HUDEP-2 (cell line): ENCODE data around the gene CENPK.
"Not testable (repeated sequence)": the region's sequence is repeated elsewhere in the genome, so short reads cannot be mapped to it uniquely, and the experiment has no call there.

ENCODE experiments used
- DNase-seq, 76 experiments: peaks; one replicate each; lab custom pipeline; 2025; ENCODE audit not compliant: unreplicated experiment in 76 of 76; lab: John Stamatoyannopoulos, UW

CENPK gene

GRCh38 chr5:65512170-65512937 lies 50.6 kb downstream of the CENPK start:
- DNase-seq, result no peak

- DNase-seq, result no peak
Observed at GRCh38 chr5:65508978-65509377, 54.0 kb downstream of the CENPK start.

- no peak for DNase-seq
Observed at GRCh38 chr5:65506961-65507360, 56.0 kb downstream of the CENPK start.

- DNase-seq, result peak in 1 of 76 experiments; percentile 6
Observed at GRCh38 chr5:65489119-65489518, 73.8 kb downstream of the CENPK start.

GRCh38 chr5:65488038-65488687 lies 74.8 kb downstream of the CENPK start:
- peak in 2 of 76 experiments; percentile 2 to 4 for DNase-seq

- DNase-seq, result not testable (repeated sequence)
Observed at GRCh38 chr5:65486803-65487202, 76.2 kb downstream of the CENPK start.

GRCh38 chr5:65485405-65485804 lies 77.6 kb downstream of the CENPK start:
- no peak for DNase-seq

GRCh38 chr5:65483546-65484346 lies 79.2 kb downstream of the CENPK start:
- DNase-seq, result peak in 32 of 76 experiments; percentile 2 to 67 (median 38)

GRCh38 chr5:65482736-65483545 lies 80.0 kb downstream of the CENPK start:
- DNase-seq, result peak in 21 of 76 experiments; percentile 1 to 31 (median 20)

- DNase-seq, result peak in 4 of 76 experiments; percentile 10 to 40 (median 32)
Observed at GRCh38 chr5:65482296-65482735, 80.7 kb downstream of the CENPK start.

- peak in 74 of 76 experiments; percentile 9 to 93 (median 80) for DNase-seq
Observed at GRCh38 chr5:65481635-65482295, 81.2 kb downstream of the CENPK start, which contains the start of gene ADAMTS6. Gene ADAMTS6 (minus strand): TSS chr5:65481920. CDS start chr5:65473673, 8,247 bp downstream.

- DNase-seq, result no peak
Observed at GRCh38 chr5:65481171-65481581, 81.8 kb downstream of the CENPK start.

- DNase-seq, result peak in 57 of 76 experiments; percentile 4 to 61 (median 34)
Observed at GRCh38 chr5:65480306-65480865, 82.6 kb downstream of the CENPK start.

- no peak for DNase-seq
Observed at GRCh38 chr5:65479527-65479926, 83.4 kb downstream of the CENPK start.

GRCh38 chr5:65478336-65478735 lies 84.6 kb downstream of the CENPK start:
- DNase-seq, result no peak

- no peak for DNase-seq
Observed at GRCh38 chr5:65475895-65476294, 87.1 kb downstream of the CENPK start.

- DNase-seq, result no peak
Observed at GRCh38 chr5:65475336-65475735, 87.6 kb downstream of the CENPK start.

- DNase-seq, result no peak
Observed at GRCh38 chr5:65474130-65474711, 88.7 kb downstream of the CENPK start.

- DNase-seq, result no peak
Observed at GRCh38 chr5:65468633-65469032, 94.3 kb downstream of the CENPK start.
